Gastroesophageal sphincter (tissue), 4 donors: Measurements from ENCODE around the gene ADGRG4. TPM values are rescaled to one million over a fixed set of nuclear protein-coding genes. Genes with fewer than 3 reads are reported as not detected.

Experiments
- ATAC-seq: fragments of 150-250 bp; one replicate; pipeline ENCODE4 v1.9.1; 2016; ENCODE audit warnings: mild to moderate bottlenecking, moderate library complexity
- H3K27ac ChIP-seq, 4 donors: fragments of 200-600 bp; sonication (generic) in 3 of 4; 1 replicate in 3 of 4; 2 replicates in 1 of 4; pipeline ENCODE4 v1.5.1; 2016 to 2019
- H3K27me3 ChIP-seq: fragments of 200-600 bp; sonication (generic); one replicate; pipeline ENCODE4 v1.5.1; 2019
- H3K36me3 ChIP-seq, 2 donors: fragments of 200-600 bp; sonication (generic); one replicate each; pipeline ENCODE4 v1.5.1; 2019; ENCODE audit warnings: control low read depth in 1 of 2
- H3K4me1 ChIP-seq, 3 donors: fragments of 200-600 bp; sonication (generic); 1 replicate in 2 of 3; 2 replicates in 1 of 3; pipeline ENCODE4 v1.5.1; 2016 to 2019; ENCODE audit warnings: control low read depth in 2 of 3
- H3K4me3 ChIP-seq, 2 donors: fragments of 200-600 bp; sonication (generic); one replicate each; pipeline ENCODE4 v1.5.1; 2019; ENCODE audit warnings: mild to moderate bottlenecking in 1 of 2, moderate library complexity in 1 of 2
- H3K9me3 ChIP-seq, 3 donors: fragments of 200-600 bp; sonication (generic); one replicate each; pipeline ENCODE4 v1.5.1; 2017 to 2019; ENCODE audit warnings: control low read depth in 2 of 3
- CTCF ChIP-seq, 4 experiments: fragments of 200-600 bp in 2 of 4; fragments of 450-650 bp in 2 of 4; sonication (generic) in 1 of 4; IDR thresholded peaks; one replicate each; pipeline ENCODE4 v1.5.1; 2017 to 2019; ENCODE audit warnings: antibody characterized with exemption in 4 of 4, mild to moderate bottlenecking in 2 of 4, moderate library complexity in 2 of 4
- EP300 ChIP-seq: sonication (generic); formaldehyde crosslinking; IDR thresholded peaks from one replicate; pipeline ENCODE4 v1.6.1; 2017; ENCODE audit warnings: antibody characterized with exemption, mild to moderate bottlenecking
- POLR2A ChIP-seq, 2 donors: fragments of 450-650 bp; IDR thresholded peaks; one replicate each; pipeline ENCODE4 v1.6.1; 2017; ENCODE audit warnings: antibody characterized with exemption in 2 of 2, mild to moderate bottlenecking in 2 of 2, moderate library complexity in 1 of 2
- POLR2AphosphoS5 ChIP-seq: sonication (generic); formaldehyde crosslinking; IDR thresholded peaks from one replicate; pipeline ENCODE4 v1.6.1; 2017; ENCODE audit warnings: antibody characterized with exemption
- WGBS, 2 donors: methylation state at CpG; one replicate each; pipeline ENCODE4 v1.1.5; 2018; ENCODE audit warnings: low coverage in 1 of 2; 5-methylcytosine and 5-hydroxymethylcytosine counted together
- total RNA-seq, 4 donors: library from RNA; depleted of rRNA; stranded (reverse); fragments of >200 nt; gene quantifications; one replicate each; pipeline ENCODE4 v1.1.0, GENCODE V29; 2016

Gene ADGRG4
- total RNA-seq, 4 donors from 2014 or later: 0.04 to 3.2 (median 0.16) TPM; not detected in 1

GRCh38 chrX:136344320-136344719, 43.6 kb downstream of the ADGRG4 start:
- no peak for TF ChIP-seq EP300
- TF ChIP-seq CTCF (IDR thresholded peaks at IDR 0.05): no peak
- TF ChIP-seq POLR2A (IDR thresholded peaks at IDR 0.05): no peak
- TF ChIP-seq POLR2AphosphoS5: no peak
- Histone ChIP-seq H3K27ac (no peak overlapping the region), H3K4me1 (no peaks in the 10 kb centered on the region), H3K27me3 (no peaks in the 10 kb centered on the region), H3K4me3 (no peak overlapping the region), H3K9me3 (no peaks in the 10 kb centered on the region), H3K36me3 (no peaks in the 10 kb centered on the region)
- no peak for ATAC-seq

- no peak overlapping the region for H3K4me3 ChIP-seq
- H3K27me3 ChIP-seq: no peaks in the 10 kb centered on the region
- H3K27ac ChIP-seq: no peak overlapping the region
- no peaks in the 10 kb centered on the region for H3K9me3 ChIP-seq
- TF ChIP-seq POLR2AphosphoS5 (no peak), EP300 (no peak), POLR2A (IDR thresholded peaks at IDR 0.05) (no peak), CTCF (IDR thresholded peaks at IDR 0.05) (no peak)
- no peaks in the 10 kb centered on the region for H3K4me1 ChIP-seq
- no peak for ATAC-seq
- no peaks in the 10 kb centered on the region for H3K36me3 ChIP-seq
- 56 to 74% methylated on average over 2 of the region's 2 CpGs for WGBS, 2 donors
Measured at GRCh38 chrX:136346506-136346905, 45.7 kb downstream of the ADGRG4 start.

GRCh38 chrX:136347706-136348105, 46.9 kb downstream of the ADGRG4 start:
- TF ChIP-seq CTCF (IDR thresholded peaks at IDR 0.05) (no peak), EP300 (no peak), POLR2AphosphoS5 (no peak), POLR2A (IDR thresholded peaks at IDR 0.05) (no peak)
- Histone ChIP-seq H3K36me3 (no peaks in the 10 kb centered on the region), H3K4me3 (no peak overlapping the region), H3K4me1 (no peaks in the 10 kb centered on the region), H3K27ac (no peak overlapping the region), H3K27me3 (no peaks in the 10 kb centered on the region), H3K9me3 (no peaks in the 10 kb centered on the region)
- WGBS, 2 donors: 38% methylated on average over 1 of the region's 1 CpG; no CpG with 5 or more reads in 1 of the 2 donors
- ATAC-seq: no peak

GRCh38 chrX:136353526-136354093, 52.8 kb downstream of the ADGRG4 start:
- H3K9me3 ChIP-seq: no peaks in the 10 kb centered on the region
- no peaks in the 10 kb centered on the region for H3K36me3 ChIP-seq
- no peak for ATAC-seq
- TF ChIP-seq POLR2A (IDR thresholded peaks at IDR 0.05) (no peak), CTCF (IDR thresholded peaks at IDR 0.05) (no peak), EP300 (no peak), POLR2AphosphoS5 (no peak)
- H3K27me3 ChIP-seq: no peaks in the 10 kb centered on the region
- no peaks in the 10 kb centered on the region for H3K4me1 ChIP-seq
- 50 to 79% methylated on average over 4 of the region's 4 CpGs for WGBS, 2 donors
- H3K27ac ChIP-seq: no peak overlapping the region
- no peak overlapping the region for H3K4me3 ChIP-seq

- no peaks in the 10 kb centered on the region for H3K9me3 ChIP-seq
- H3K4me1 ChIP-seq: no peaks in the 10 kb centered on the region
- 74 to 88% methylated on average over 2 to 4 of the region's 4 CpGs for WGBS, 2 donors
- TF ChIP-seq POLR2AphosphoS5 (no peak), CTCF (IDR thresholded peaks at IDR 0.05) (no peak)
- ATAC-seq: no peak
- H3K4me3 ChIP-seq: no peak overlapping the region
- H3K36me3 ChIP-seq: no peaks in the 10 kb centered on the region
- no peaks in the 10 kb centered on the region for H3K27me3 ChIP-seq
- no peak overlapping the region for H3K27ac ChIP-seq
Measured at GRCh38 chrX:136354201-136354600, 53.4 kb downstream of the ADGRG4 start.
